ENCODE data around the gene GALNT18.

DNA sequence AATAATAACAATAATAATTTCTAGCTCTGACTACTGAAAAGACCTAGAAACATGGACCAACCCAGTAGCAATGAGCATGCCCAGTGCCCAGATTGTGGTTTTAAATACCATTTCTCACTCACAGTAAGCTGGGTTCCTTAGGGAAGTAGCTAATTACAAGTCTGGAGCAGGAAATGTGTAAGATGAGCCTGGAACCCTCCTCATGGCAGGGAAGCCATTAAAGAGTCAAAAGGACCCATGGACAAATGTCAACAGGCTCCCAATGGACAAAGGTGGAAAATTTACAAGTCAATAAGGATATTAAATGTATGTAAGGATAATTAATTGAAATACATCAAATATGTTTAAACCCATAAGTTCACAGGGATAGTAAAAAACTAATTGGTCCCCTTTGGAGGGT is 258.1 kb downstream of the GALNT18 start:
- TF ChIP-seq CTCF (IDR thresholded peaks at IDR 0.05) (no peak), POLR2A (IDR thresholded peaks at IDR 0.05) (no peak)

Measured in body of pancreas (tissue), 4 donors.